ENCODE results near the gene TLE4.

TLE4 gene

GRCh38 chr9:79762070-79762469, 190.3 kb downstream of the TLE4 start:
- no peak overlapping the region for H3K4me2 ChIP-seq (ENCODE audit: low read length)
- H3K9me2 ChIP-seq (replicated peaks; ENCODE audit: control insufficient read depth, low read length): no peaks in the 10 kb centered on the region
- no peaks in the 10 kb centered on the region for H3F3A ChIP-seq (ENCODE audit: control insufficient read depth, insufficient read depth)
- H3K4me1 ChIP-seq (ENCODE audit: control insufficient read depth, low read length): no peaks in the 10 kb centered on the region
- 0 out of 2 replicates have a peak, but pooled peaks cover 3% of the 10 kb centered on the region for H3K9me3 ChIP-seq (ENCODE audit: control insufficient read depth, insufficient read depth, low read length)
- no peak overlapping the region for H3K4me3 ChIP-seq (ENCODE audit: low read length)
- no peaks in the 10 kb centered on the region for H3K27me3 ChIP-seq (ENCODE audit: control insufficient read depth, low read length)
- no peaks in the 10 kb centered on the region for H3K79me2 ChIP-seq (ENCODE audit: control insufficient read depth, low read length)
- TF ChIP-seq CTCF (IDR thresholded peaks at IDR 0.05; ENCODE audit: low read depth, low read length, poor library complexity, severe bottlenecking): no peak
- TF ChIP-seq EZH2phosphoT487 (IDR thresholded peaks at IDR 0.05; ENCODE audit: borderline replicate concordance, low read length): no peak
- H3K36me3 ChIP-seq (ENCODE audit: control insufficient read depth, low read length): no peaks in the 10 kb centered on the region
- no peaks in the 10 kb centered on the region for H4K20me1 ChIP-seq (ENCODE audit: control insufficient read depth, insufficient read depth, low read depth, low read length)
- H3K27ac ChIP-seq (ENCODE audit: low read depth, low read length): no peak overlapping the region

- Histone ChIP-seq H3K9me3 (ENCODE audit: control insufficient read depth, insufficient read depth, low read length) (no peaks in the 10 kb centered on the region), H3K4me3 (ENCODE audit: low read length) (no peak overlapping the region), H3K9me2 (replicated peaks; ENCODE audit: control insufficient read depth, low read length) (no peaks in the 10 kb centered on the region), H4K20me1 (ENCODE audit: control insufficient read depth, insufficient read depth, low read depth, low read length) (no peaks in the 10 kb centered on the region), H3K4me2 (ENCODE audit: low read length) (no peak overlapping the region), H3K27me3 (ENCODE audit: control insufficient read depth, low read length) (no peaks in the 10 kb centered on the region), H3K36me3 (ENCODE audit: control insufficient read depth, low read length) (no peaks in the 10 kb centered on the region), H3K79me2 (ENCODE audit: control insufficient read depth, low read length) (no peaks in the 10 kb centered on the region), H3F3A (ENCODE audit: control insufficient read depth, insufficient read depth) (no peaks in the 10 kb centered on the region), H3K4me1 (ENCODE audit: control insufficient read depth, low read length) (no peaks in the 10 kb centered on the region), H3K27ac (ENCODE audit: low read depth, low read length) (no peak overlapping the region)
- TF ChIP-seq CTCF (IDR thresholded peaks at IDR 0.05; ENCODE audit: low read depth, low read length, poor library complexity, severe bottlenecking): no peak
Observed at GRCh38 chr9:79763671-79764285, 192.0 kb downstream of the TLE4 start.

- no peak overlapping the region for H3K4me3 ChIP-seq (ENCODE audit: low read length)
Observed at GRCh38 chr9:79764374-79764773, 192.6 kb downstream of the TLE4 start.

More at GRCh38 chr9:79764374-79764773, 192.6 kb downstream of the TLE4 start:
- no peak for TF ChIP-seq CTCF (IDR thresholded peaks at IDR 0.05; ENCODE audit: low read depth, low read length, poor library complexity, severe bottlenecking)
- TF ChIP-seq EZH2phosphoT487 (IDR thresholded peaks at IDR 0.05; ENCODE audit: borderline replicate concordance, low read length): no peak
- Histone ChIP-seq H3K27me3 (ENCODE audit: control insufficient read depth, low read length) (no peaks in the 10 kb centered on the region), H3K27ac (ENCODE audit: low read depth, low read length) (no peak overlapping the region), H3K9me3 (ENCODE audit: control insufficient read depth, insufficient read depth, low read length) (no peaks in the 10 kb centered on the region), H3F3A (ENCODE audit: control insufficient read depth, insufficient read depth) (no peaks in the 10 kb centered on the region), H3K79me2 (ENCODE audit: control insufficient read depth, low read length) (no peaks in the 10 kb centered on the region), H3K4me1 (ENCODE audit: control insufficient read depth, low read length) (no peaks in the 10 kb centered on the region), H3K4me2 (ENCODE audit: low read length) (no peak overlapping the region), H4K20me1 (ENCODE audit: control insufficient read depth, insufficient read depth, low read depth, low read length) (no peaks in the 10 kb centered on the region), H3K36me3 (ENCODE audit: control insufficient read depth, low read length) (no peaks in the 10 kb centered on the region), H3K9me2 (replicated peaks; ENCODE audit: control insufficient read depth, low read length) (no peaks in the 10 kb centered on the region)

Measured in DOHH2 (cell line).